Eye (tissue), 1 donor: ENCODE results near the gene KRT38.

Experiments
- DNase-seq: peaks from one replicate; pipeline ENCODE4 v3.0.0-alpha.2; 2015

KRT38 gene

GRCh38 chr17:41440531-41441033 lies at the start of gene KRT38:
KRT38 (minus strand) TSS chr17:41440983; CDS start chr17:41440921, 62 bp downstream.
- no peak for DNase-seq

- DNase-seq: no peak
Measured at GRCh38 chr17:41489531-41489930, 48.7 kb upstream of the KRT38 start, which contains the start of gene KRT36. KRT36 (minus strand) TSS chr17:41489910; CDS start chr17:41489864, 46 bp downstream.

GRCh38 chr17:41486809-41487530 lies 46.2 kb upstream of the KRT38 start:
- DNase-seq: no peak

GRCh38 chr17:41486316-41486715 lies 45.5 kb upstream of the KRT38 start:
- DNase-seq: no peak

DNA sequence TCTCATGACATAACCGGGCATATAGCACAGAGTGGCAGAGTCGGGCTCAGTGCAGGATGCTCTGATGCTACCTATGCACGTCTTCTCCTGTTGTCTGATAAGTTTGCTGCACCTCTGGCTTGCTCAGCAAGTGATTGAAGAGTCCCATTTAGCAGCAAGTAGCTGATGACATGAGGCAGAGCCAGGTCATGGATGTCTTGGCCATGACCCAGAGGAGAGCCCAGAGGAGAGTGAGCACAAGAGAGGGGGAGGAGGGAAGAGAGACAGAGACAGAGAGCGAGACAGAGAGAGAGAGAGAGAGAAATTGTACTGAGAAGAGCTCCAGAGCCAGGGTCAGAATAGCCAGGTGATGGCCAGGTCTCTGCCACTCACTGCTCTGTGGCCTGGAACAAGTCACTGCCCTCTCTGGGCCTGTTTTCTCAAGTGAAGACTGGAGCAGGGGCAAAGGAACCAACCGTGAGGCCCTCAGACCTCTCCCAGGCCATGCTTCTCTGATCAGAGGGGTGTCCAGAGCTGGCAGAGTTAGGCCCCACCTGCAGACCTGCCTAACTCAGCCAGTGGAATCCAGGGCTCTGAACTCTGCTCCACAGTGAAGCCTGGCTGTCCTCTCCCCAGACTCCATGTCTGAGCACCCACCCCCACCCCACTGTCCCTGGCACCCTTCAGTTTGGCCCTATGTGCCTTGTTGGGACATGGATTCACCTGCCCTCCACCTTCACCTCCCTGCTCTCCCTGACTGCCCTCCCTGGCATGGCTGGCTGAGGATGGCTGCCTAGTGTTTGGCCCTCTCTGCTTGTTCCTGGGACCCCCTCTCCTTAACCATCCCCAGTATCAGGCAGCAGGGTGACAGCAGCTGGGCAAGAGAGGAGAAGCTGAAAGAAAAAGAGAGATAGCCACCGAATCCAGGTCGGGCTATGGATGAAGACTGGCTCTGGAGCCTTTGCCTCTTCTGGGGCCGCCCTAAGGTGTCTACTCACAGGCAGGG lies 44.4 kb upstream of the KRT38 start:
- DNase-seq: no peak

DNA sequence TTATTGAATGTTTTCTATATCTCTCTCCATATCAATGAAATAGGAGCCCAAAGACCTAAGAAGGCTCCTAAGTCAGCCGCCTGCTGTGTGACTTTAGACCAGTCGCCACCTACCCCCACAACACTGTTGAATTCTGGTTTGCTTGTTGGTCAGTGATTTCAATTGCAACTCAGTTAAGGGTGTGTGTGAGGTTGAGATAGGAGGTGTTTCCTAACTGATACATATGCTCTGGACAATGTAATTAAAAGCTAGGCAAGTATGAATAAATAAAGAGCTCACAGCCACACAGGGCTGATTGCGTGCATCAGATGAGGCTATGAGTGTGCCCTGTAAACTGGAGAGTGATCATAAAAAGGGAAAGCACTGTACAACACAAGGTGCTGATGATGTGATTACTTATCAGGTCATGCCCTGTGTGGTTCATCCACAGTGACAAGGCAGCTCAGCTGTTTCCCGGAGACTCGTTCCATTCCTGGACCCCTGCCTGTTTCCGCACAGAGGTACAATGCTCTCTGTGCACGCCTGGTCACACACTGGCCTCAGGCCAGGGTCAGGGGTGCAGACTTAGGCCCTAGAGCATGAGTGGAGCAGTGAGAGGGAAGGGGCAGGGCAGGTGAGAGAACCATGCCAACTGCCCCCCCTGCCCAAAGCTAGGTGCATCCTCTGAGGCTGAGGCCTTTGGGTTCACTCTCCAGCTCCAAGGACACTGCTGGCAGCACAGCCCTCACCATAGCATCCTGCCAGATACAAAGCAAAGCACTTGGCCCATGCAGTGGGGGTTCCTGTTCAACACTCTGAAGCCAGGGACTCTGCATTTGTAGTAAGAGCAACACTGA lies 43.4 kb upstream of the KRT38 start:
- DNase-seq: no peak

DNA sequence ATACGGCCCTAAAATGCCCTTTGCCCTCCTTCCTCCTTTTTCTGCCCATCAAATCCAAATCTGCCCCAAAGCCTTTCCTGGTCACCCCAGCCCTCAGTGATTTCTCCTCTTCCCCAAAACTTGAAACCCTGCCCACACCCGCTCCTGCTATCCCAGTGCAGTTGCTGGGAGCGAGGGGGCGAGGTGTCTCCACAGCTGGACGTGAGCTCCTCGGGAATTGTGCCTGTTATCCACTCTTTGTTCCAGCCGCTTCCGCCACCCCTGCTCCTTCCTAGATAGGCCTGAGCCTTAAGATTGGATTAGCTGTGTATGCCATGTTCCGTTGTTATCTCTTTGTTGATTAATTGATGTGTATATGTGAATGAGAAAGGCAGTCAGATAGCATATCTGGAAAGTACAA lies 42.7 kb upstream of the KRT38 start:
- DNase-seq: no peak

DNA sequence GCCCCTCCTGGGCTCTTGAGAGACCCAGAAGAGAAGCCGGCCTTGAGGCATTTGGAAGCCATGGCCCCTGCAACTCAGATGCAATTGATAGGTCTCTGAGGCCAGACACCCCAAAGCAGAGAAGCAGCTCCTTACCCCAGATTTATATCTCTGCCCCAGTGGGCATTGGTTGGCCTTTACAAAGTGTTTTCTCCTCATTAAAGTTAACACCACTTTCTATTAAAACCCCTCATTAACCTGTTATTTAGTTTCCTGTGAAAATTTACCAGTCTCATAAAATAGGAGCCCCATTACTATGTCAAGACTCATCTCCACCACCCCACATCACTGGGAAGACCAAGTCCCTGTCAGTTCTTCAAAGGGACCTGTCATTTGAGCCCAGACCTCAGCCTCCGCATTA lies 40.3 kb upstream of the KRT38 start, which contains the start of gene KRT35:
KRT35 (minus strand) TSS at position 116 of the 400 bp plus-strand sequence; CDS start at position 62, 54 bp downstream.
- no peak for DNase-seq

DNA sequence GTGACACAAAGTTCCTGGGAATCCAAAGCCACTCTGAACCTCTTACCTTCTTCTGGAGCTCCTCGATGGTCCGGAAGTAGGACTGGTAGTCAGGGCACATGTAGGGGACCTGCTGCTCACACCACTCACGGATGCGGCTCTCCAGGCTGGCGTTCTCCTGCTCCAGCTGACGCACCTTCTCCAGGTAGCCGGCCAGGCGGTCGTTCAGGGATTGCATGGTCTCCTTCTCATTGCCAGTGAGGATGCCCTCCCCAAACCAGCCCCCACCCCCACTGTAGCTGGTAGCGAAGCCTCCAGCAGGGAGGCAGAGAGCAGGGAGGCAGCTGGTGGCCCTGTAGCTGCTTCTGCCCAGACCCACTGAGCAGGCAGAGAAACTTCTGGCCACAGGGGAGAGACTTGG lies 39.8 kb upstream of the KRT38 start:
- no peak for DNase-seq

DNA sequence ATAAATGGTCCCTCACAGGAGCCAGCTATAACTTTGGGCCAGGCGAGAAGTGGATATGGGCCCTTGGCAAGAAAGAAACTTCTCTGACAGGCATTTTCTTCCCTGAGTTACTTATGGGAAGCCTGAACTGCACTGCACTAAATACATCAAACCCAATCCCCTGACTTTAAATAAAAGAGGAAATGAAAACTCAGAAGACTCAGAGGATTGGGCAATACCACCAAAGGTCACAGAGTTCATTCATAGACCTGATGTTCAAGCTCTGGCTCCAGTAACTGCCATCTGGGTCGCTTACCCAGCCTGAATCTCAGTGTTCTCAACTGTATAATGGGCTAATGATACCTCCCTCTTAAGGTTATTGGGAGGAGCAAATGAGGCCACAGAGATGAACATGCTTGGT lies 39.4 kb upstream of the KRT38 start:
- DNase-seq: no peak

DNA sequence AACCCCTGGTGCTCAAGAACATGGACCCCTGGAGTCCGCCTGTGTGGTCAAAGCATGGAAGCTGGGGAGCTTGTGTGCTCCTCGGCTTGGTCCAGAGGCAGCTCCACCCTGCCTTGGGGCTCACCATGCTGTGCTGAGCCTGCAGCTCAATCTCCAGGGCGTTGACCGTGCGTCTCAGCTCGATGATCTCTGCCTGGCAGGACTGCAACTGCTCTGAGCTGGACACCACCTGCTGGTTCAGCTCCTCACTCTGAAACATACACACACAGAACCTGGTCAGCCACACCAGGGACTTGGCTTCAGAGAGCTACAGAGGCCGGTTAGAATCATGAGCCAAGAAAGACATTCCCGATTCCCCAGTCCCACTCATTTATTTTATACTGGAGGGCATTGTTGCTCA lies 37.5 kb upstream of the KRT38 start:
- DNase-seq: no peak

GRCh38 chr17:41476866-41477815 lies 36.4 kb upstream of the KRT38 start:
- DNase-seq: no peak

- no peak for DNase-seq
Measured at GRCh38 chr17:41475421-41475820, 34.6 kb upstream of the KRT38 start.

- DNase-seq: no peak
Measured at GRCh38 chr17:41474863-41475262, 34.1 kb upstream of the KRT38 start.

DNA sequence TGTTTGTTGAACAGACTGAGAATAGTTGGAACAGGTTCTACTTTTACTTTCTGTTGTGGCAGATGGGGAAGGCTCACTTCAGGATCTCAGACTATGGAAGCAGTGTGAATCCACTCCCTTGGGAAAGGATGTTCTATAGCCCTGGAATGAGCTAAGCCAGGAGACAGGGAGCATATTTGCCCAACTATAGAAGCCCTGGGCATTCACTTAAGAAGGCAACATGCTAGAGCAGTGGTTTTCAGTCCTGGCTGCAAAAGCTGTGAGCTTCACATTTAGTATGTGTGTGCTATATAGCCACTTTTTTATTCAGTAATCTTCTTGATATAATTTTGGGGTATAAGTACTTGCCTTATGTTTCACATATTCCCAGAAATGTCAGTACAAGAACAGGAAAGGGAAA lies 27.6 kb upstream of the KRT38 start:
- no peak for DNase-seq

- no peak for DNase-seq
Measured at GRCh38 chr17:41467561-41467960, 26.8 kb upstream of the KRT38 start.

GRCh38 chr17:41466988-41467387 lies 26.2 kb upstream of the KRT38 start, which contains the start of gene KRT32:
KRT32 (minus strand) TSS chr17:41467386; CDS start chr17:41467325, 61 bp downstream.
- DNase-seq: no peak

DNA sequence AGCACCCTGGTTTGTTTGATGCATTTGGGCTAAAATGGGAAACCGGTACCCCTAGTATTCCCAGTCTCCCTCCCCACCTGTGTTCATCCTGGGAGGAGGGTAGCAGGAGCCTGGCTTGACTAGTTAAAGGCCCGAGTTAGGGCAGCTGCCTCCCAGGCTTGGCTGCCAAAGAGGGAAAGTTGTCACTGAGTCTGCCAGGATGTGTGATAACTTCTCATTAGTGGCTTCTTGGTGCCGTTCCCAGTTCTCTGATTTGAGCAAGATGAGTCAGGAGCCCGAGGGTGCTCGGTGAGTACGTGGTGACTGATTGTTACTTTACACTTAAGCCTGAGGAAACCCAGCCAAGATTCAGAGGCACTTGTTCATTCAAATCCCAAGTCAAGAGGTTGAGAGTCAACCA lies 23.9 kb upstream of the KRT38 start:
- DNase-seq: peak; percentile 47

DNA sequence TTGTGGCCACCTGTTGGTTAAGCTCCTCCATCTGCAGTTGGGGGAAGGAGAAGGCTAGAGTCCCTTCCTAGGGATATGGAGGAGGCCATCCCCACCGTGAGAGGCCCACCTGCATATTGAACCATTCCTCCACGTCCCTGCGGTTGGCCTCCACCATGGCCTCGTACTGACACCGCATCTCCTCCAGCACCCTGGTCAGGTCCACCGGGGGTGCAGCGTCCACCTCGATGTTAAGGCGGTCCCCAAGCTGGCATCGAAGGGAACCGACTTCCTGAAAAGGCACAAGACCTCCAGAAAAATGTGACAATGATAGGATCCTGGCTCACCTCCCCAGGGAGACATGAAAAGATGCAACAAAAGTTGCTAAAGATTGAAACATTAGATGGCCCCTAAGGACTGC lies 23.4 kb upstream of the KRT38 start:
- DNase-seq: no peak

DNA sequence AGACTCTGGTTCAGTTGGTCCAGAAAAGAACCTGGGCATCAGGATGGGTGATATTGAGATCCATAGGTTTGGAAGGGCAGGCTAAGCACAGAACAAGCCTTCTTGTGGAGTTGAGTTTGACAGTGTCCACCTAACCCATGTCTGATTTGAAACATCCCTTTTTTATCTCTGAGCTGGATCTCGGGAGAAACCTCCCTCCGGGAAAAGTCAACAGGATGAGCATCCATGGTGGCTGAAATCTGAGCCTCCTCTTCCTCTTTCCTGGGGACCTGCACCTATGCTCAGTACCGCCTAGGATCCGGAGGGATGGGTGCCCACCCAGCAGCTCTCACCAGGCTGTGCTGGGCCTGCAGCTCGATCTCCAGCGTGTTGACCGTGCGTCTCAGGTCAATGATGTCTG lies 23.0 kb upstream of the KRT38 start:
- DNase-seq: no peak

GRCh38 chr17:41462705-41463104 lies 21.9 kb upstream of the KRT38 start:
- DNase-seq: no peak
